Skeletal muscle tissue (tissue), 4 donors: ENCODE data around the gene GLP2R. TPM values are rescaled to one million over a fixed set of nuclear protein-coding genes. Genes with fewer than 3 reads are reported as not detected.
"Not testable (repeated sequence)": the region's sequence is repeated elsewhere in the genome, so short reads cannot be mapped to it uniquely, and the experiment has no call there.

Source experiments
- H3K27ac ChIP-seq: one replicate; pipeline ENCODE4 v1.7.0; 2013; ENCODE audit warnings: mild to moderate bottlenecking, low read depth, low read length, inconsistent platforms
- H3K27me3 ChIP-seq, 3 donors: one replicate each; pipeline ENCODE4 v1.7.0; 2013; ENCODE audit warnings: low read length in 3 of 3; ENCODE audit not compliant: control insufficient read depth in 3 of 3, insufficient read depth in 3 of 3
- H3K36me3 ChIP-seq, 3 donors: one replicate each; pipeline ENCODE4 v1.7.0; 2013; ENCODE audit warnings: low read length in 3 of 3; ENCODE audit not compliant: control insufficient read depth in 3 of 3, insufficient read depth in 3 of 3
- H3K4me1 ChIP-seq, 3 donors: one replicate each; pipeline ENCODE4 v1.7.0; 2013; ENCODE audit warnings: low read length in 3 of 3, mild to moderate bottlenecking in 3 of 3; ENCODE audit not compliant: control insufficient read depth in 3 of 3, insufficient read depth in 3 of 3
- H3K4me3 ChIP-seq, 3 donors: one replicate each; pipeline ENCODE4 v1.7.0; 2013; ENCODE audit warnings: low read length in 3 of 3
- H3K9ac ChIP-seq, 3 donors: one replicate each; pipeline ENCODE4 v1.7.0; 2013; ENCODE audit warnings: low read length in 3 of 3, mild to moderate bottlenecking in 3 of 3, moderate library complexity in 2 of 3, low read depth in 1 of 3
- H3K9me3 ChIP-seq, 3 donors: one replicate each; pipeline ENCODE4 v1.7.0; 2013; ENCODE audit warnings: low read length in 3 of 3; ENCODE audit not compliant: control insufficient read depth in 3 of 3
- total RNA-seq: library from RNA; depleted of rRNA; stranded (reverse); fragments of >200 nt; gene quantifications from one replicate; pipeline ENCODE4 v1.2.3, GENCODE V29; 2014
- donor health status: Osteomylitis.

Gene GLP2R
- total RNA-seq, 1 donor from 2014 or later, result not detected

DNA sequence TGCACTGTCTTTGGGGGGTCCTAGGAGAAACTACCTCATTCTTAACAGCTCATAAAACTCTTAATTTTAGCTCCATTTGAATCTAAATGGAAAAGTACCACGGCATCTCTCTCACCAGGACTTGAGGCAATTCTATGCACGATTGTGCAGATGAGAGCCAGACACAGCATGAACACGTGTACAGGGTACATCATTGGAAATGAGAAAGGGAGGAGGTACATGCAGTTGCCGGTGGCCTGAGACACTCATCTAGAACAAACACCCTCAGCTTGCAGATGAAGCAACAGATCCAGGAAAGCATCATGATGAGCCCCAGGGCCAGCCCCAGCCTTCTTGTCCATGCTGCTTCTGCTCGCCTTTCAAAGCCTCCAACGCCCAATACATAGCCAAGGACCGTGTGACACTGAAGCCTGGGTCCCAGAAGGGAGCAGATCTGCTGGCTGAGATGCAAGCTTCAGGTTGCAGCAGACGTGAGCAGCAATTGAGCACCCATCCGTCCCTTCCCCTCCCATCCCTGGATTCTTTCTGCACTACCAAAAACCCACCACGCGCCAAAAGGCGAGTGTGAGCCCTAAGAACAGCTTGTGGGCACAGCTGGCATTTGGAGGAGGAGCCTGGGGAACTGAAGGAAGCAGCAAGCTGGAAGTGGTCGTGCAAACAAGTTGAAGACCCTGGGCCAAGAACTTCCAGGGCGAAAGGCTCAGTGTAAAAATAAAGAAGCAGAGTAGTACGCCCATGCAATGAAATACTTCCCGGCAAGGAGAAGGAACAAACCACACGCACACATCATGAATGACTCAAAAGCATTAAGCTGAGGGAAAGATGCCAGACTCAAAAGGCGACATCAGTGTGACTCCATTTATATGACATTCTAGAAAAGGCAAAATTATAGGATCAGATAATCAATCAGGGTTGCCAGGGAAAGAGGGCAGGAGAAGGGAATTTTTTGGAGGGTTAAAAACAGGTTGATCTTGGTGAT lies 86.7 kb downstream of the GLP2R start:
- no peaks in the 10 kb centered on the region for H3K9me3 ChIP-seq
- no peak overlapping the region for H3K27ac ChIP-seq
- H3K27me3 ChIP-seq, result peaks cover 5 to 19% (median 17%) of the 10 kb centered on the region in 3 donors
- H3K4me3 ChIP-seq, result no peak overlapping the region
- no peaks in the 10 kb centered on the region for H3K4me1 ChIP-seq
- peaks cover 0 to 8% (median 0%) of the 10 kb centered on the region in 3 donors for H3K36me3 ChIP-seq
- H3K9ac ChIP-seq, result no peak overlapping the region

DNA sequence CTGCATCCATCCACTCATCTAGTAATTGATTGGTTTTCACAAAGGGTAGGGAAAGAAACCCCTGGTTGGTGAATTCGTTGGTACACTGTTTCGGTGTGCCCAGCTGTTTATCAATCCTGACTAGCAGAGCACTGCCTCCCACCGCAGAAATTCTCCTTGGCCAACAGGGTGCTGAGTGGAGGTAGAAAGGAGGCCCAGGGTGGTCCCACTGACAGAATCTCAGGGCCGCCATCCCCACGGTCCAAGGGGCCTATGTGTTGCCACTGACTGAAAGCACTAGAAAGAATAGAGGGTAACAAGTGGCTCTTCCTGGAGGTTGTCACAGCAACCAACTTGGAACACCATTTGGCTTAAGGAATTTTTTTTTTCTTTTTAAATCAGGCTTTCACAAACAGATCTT lies 87.8 kb downstream of the GLP2R start:
- Histone ChIP-seq H3K4me1 (no peaks in the 10 kb centered on the region), H3K9ac (no peak overlapping the region), H3K4me3 (no peak overlapping the region), H3K27me3 (peaks cover 5 to 17% (median 13%) of the 10 kb centered on the region in 3 donors), H3K36me3 (peaks cover 0 to 8% (median 0%) of the 10 kb centered on the region in 3 donors), H3K27ac (no peak overlapping the region), H3K9me3 (no peaks in the 10 kb centered on the region)

DNA sequence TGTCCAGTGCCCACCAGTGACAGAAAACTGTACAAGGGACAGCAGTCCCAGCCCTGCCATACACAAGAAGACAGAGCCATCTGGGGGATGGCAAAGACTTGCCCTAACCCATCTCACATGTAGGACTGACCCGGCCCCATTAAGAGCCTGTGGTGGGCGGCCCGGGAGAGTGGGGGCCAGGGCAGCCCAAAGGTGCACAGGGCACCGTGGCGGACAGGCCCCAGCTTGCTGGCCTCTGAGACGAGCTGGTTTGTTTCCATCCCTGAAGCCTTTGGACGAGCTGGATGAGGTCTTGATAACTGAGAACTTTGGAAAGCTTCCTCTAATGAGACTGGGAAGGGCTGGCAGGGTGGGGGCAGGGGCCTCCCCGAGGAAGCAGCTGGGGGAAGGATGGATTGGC lies 90.4 kb downstream of the GLP2R start:
- no peaks in the 10 kb centered on the region for H3K9me3 ChIP-seq
- no peaks in the 10 kb centered on the region for H3K27me3 ChIP-seq
- H3K9ac ChIP-seq, result no peak overlapping the region
- no peaks in the 10 kb centered on the region for H3K4me1 ChIP-seq
- H3K4me3 ChIP-seq, result no peak overlapping the region
- H3K27ac ChIP-seq, result no peak overlapping the region
- H3K36me3 ChIP-seq, result peaks cover 0 to 10% (median 0%) of the 10 kb centered on the region in 3 donors

DNA sequence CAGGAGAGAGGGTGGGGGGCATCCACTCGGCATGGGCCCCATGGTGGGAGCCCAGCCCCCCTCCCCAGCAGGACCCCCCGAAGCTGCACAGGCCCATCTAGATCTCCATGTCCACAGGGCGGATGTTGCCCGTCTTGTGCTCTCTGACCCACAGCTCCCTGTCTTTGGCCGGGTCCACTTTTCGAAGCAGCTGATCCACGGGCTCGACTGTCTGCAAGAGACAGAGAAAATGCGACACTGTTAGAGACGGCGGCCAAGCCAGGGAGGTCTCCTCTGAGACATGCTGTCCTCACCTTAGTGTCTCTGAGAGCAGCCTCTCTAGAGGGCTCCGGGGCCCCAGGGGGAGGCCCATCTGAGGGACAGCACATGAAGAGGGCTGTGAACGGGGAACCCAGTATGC lies 91.4 kb downstream of the GLP2R start:
- Histone ChIP-seq H3K36me3 (peaks cover 0 to 10% (median 0%) of the 10 kb centered on the region in 3 donors), H3K27me3 (no peaks in the 10 kb centered on the region), H3K4me3 (no peak overlapping the region), H3K27ac (no peak overlapping the region), H3K9ac (no peak overlapping the region), H3K4me1 (no peaks in the 10 kb centered on the region), H3K9me3 (no peaks in the 10 kb centered on the region)

DNA sequence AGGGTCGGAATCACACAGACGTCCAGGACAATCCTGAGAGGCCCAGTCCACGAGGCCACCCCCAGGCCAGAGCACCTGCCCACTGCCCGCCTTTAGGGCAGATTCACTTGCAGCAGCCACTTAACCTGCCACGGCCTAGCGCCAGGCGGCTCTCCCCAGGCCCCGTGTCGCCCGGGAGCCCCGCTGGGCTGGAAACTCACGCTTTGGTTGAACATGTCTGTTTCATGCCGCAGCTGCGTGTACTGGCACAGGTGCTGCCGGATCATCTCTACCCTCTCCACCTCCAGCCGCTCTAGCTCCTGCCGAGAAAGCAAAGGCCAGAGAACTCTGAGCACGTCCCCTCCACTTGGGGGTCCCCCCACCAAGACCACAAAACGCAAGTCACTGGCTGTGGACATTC lies 92.1 kb downstream of the GLP2R start:
- Histone ChIP-seq H3K36me3 (peaks cover 0 to 10% (median 0%) of the 10 kb centered on the region in 3 donors), H3K4me1 (no peaks in the 10 kb centered on the region), H3K9me3 (no peaks in the 10 kb centered on the region), H3K4me3 (no peak overlapping the region), H3K27me3 (no peaks in the 10 kb centered on the region), H3K9ac (no peak overlapping the region), H3K27ac (no peak overlapping the region)

DNA sequence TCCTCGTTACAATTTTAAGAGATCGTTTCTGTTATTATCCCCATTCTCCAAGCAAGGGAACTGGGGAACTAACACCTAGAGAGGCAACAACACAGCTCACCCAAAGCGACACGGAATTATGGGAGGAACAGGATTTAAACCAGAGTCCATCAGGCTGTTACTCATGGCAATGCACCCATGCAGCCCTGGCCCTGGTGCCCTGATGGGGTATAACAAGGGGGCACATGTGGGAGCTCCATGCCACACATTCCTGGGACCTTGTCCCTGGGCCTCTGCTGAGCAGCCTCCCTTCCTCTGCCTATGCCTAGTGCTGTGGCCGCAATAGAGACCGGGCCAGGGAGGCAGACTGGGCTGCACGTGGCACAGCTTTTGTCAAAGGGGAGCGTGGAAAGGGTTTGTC lies 92.6 kb downstream of the GLP2R start:
- Histone ChIP-seq H3K4me1 (no peaks in the 10 kb centered on the region), H3K27ac (no peak overlapping the region), H3K9ac (no peak overlapping the region), H3K27me3 (no peaks in the 10 kb centered on the region), H3K4me3 (no peak overlapping the region), H3K36me3 (peaks cover 0 to 10% (median 0%) of the 10 kb centered on the region in 3 donors), H3K9me3 (no peaks in the 10 kb centered on the region)

DNA sequence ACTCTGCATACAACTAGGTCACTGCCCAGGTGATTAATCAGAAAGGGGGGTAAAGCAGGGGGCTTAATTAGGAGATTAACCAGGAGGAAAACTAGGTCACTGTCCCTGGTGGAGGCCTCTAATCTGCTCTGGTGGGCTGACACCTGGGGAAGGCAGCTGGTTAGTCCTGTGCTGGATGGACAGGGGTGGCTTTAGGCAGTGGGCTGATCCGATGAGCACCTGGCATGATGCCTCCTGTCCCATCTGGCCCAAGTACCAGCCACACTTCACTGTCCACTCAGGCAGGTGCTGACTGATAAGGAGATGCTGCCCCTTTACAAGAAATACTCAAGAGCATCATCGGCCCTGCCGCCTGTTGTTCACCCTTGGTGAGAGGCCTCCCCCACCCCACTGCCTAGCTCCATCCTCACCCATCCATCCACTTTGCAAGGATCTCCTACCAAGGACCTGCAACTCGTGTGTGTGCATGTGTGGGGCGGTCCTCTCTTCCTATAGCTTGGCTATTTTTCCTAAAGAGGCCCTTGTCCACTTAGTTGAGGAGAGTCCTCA lies 93.2 kb downstream of the GLP2R start:
- Histone ChIP-seq H3K27ac (no peak overlapping the region), H3K9me3 (no peaks in the 10 kb centered on the region), H3K36me3 (peaks cover 0 to 10% (median 0%) of the 10 kb centered on the region in 3 donors), H3K9ac (no peak overlapping the region), H3K4me3 (no peak overlapping the region), H3K4me1 (no peaks in the 10 kb centered on the region), H3K27me3 (no peaks in the 10 kb centered on the region)

DNA sequence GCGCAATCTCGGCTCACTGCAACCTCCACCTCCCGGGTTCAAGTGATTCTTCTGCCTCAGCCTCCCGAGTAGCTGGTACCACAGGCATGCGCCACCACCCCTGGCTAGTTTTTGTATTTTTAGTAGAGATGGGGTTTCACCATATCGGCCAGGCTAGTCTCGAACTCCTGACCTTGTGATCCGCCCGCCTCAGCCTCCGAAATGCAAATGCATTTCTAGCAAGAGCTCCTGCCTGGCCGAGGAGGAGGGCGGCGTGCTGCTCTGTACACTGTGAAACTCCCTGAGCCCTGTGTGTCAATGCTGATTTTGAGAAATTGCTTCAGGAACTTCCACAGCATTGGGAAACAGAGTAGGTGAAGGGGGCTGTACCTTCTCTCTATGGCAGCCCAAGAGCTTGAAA lies 95.5 kb downstream of the GLP2R start:
- not testable (repeated sequence) for H3K27me3 ChIP-seq, H3K4me1 ChIP-seq, H3K4me3 ChIP-seq, H3K9me3 ChIP-seq, H3K27ac ChIP-seq, H3K9ac ChIP-seq
- peaks cover 0 to 12% (median 0%) of the 10 kb centered on the region in 3 donors for H3K36me3 ChIP-seq

DNA sequence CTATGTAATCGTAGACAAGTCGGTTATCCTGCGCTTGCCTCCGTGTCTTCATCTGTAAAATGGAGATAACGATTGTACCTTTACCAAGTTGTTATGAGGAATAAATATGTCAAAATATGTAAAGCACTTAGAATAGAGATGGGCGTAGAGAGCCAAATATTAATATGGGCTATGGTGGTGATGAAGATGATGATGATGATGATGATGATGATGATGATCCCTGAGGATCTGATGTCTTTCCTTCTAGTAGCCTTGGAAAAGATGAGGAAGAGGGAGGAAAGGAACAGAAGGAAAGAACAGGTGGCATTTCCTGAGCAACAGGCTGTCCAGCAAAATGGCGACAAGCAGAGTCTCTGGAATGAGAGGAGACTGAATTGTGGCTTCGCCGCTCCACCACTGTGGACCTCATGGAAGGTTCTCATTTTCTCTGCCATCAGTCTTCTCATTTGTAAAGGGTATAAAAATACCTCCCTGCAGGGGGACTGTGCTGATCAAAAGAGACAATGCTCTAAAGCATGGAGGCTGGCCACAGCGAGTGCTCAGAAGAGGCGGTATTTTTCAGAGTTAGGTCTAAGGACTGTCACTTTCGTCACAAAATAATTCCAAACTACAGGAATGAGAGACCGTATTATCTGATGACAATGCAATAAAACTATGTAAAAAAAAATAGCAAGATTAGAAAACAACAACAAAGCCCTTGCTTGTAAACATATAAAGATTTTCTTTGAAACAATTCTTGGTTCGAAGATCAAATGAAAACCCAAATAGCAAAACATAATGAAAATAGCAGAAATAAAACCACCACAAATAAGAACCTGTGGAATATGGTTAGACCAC lies 96.5 kb downstream of the GLP2R start:
- no peak overlapping the region for H3K27ac ChIP-seq
- H3K27me3 ChIP-seq, result peaks cover 0 to 5% (median 0%) of the 10 kb centered on the region in 3 donors
- H3K4me3 ChIP-seq, result no peak overlapping the region
- no peak overlapping the region for H3K9ac ChIP-seq
- H3K4me1 ChIP-seq, result peaks cover 0 to 4% (median 0%) of the 10 kb centered on the region in 3 donors
- H3K36me3 ChIP-seq, result peaks cover 0 to 11% (median 0%) of the 10 kb centered on the region in 3 donors
- H3K9me3 ChIP-seq, result no peaks in the 10 kb centered on the region
